Hindlimb muscle (tissue), 1 donor: Measurements from ENCODE around the gene COL4A1. TPM values are rescaled to one million over a fixed set of nuclear protein-coding genes. Genes with fewer than 3 reads are reported as not detected.

Experiments used
- DNase-seq: peaks from one replicate; pipeline ENCODE4 v3.0.0-alpha.2; 2013
- polyA plus RNA-seq: library from polyadenylated mRNA; unstranded; fragments of 120-200 nt; gene quantifications from one replicate; pipeline ENCODE4 v1.2.1, GENCODE V29; 2013; ENCODE audit not compliant: insufficient read length

The COL4A1 gene
- polyA plus RNA-seq, 1 donor: 706 TPM

GRCh38 chr13:110308656-110309359 lies 1.9 kb upstream of the COL4A1 start:
- DNase-seq: no peak

GRCh38 chr13:110307767-110308655 lies 1.1 kb upstream of the COL4A1 start:
- DNase-seq: peak; percentile 61

- no peak for DNase-seq
Measured at GRCh38 chr13:110306340-110306959, 507 bp downstream of the COL4A1 start.

GRCh38 chr13:110305949-110306339 lies 1.0 kb downstream of the COL4A1 start:
- no peak for DNase-seq

GRCh38 chr13:110305544-110305943 lies 1.4 kb downstream of the COL4A1 start:
- DNase-seq: no peak

- DNase-seq: no peak
Measured at GRCh38 chr13:110305001-110305400, 2.0 kb downstream of the COL4A1 start.

- no peak for DNase-seq
Measured at GRCh38 chr13:110304256-110304655, 2.7 kb downstream of the COL4A1 start.

- no peak for DNase-seq
Measured at GRCh38 chr13:110303644-110304043, 3.3 kb downstream of the COL4A1 start.

- DNase-seq: no peak
Measured at GRCh38 chr13:110302997-110303396, 4.0 kb downstream of the COL4A1 start.

- DNase-seq: no peak
Measured at GRCh38 chr13:110301606-110302553, 5.1 kb downstream of the COL4A1 start.

GRCh38 chr13:110301083-110301482 lies 5.9 kb downstream of the COL4A1 start:
- DNase-seq: no peak

- DNase-seq: no peak
Measured at GRCh38 chr13:110300090-110300815, 6.7 kb downstream of the COL4A1 start.

GRCh38 chr13:110299283-110299840 lies 7.6 kb downstream of the COL4A1 start:
- DNase-seq: no peak

GRCh38 chr13:110298505-110299282 lies 8.3 kb downstream of the COL4A1 start:
- DNase-seq: no peak

- DNase-seq: no peak
Measured at GRCh38 chr13:110297766-110298504, 9.0 kb downstream of the COL4A1 start.

- no peak for DNase-seq
Measured at GRCh38 chr13:110297011-110297410, 9.9 kb downstream of the COL4A1 start.

- no peak for DNase-seq
Measured at GRCh38 chr13:110294622-110295021, 12.3 kb downstream of the COL4A1 start.

GRCh38 chr13:110294146-110294545 lies 12.8 kb downstream of the COL4A1 start:
- DNase-seq: no peak

- DNase-seq: no peak
Measured at GRCh38 chr13:110293649-110294048, 13.3 kb downstream of the COL4A1 start.

- no peak for DNase-seq
Measured at GRCh38 chr13:110293037-110293436, 13.9 kb downstream of the COL4A1 start.
